HEK293 (cell line): ENCODE measurements around the gene NR1H2.

Source experiments
- AEBP2 ChIP-seq: fragments of 450-650 bp; formaldehyde crosslinking; IDR thresholded peaks from 2 replicates; pipeline ENCODE4 v1.5.1; 2016; ENCODE audit warnings: missing biosample characterization, missing genetic modification characterization, borderline replicate concordance
- EGR2 ChIP-seq: fragments of 450-650 bp; formaldehyde crosslinking; IDR thresholded peaks from 2 replicates; pipeline ENCODE4 v1.5.1; 2016; ENCODE audit warnings: low read depth, missing biosample characterization, missing genetic modification characterization
- GLIS2 ChIP-seq: fragments of 450-650 bp; formaldehyde crosslinking; IDR thresholded peaks from 2 replicates; pipeline ENCODE4 v1.5.1; 2016; ENCODE audit warnings: missing biosample characterization, missing genetic modification characterization
- INSM2 ChIP-seq: fragments of 450-650 bp; formaldehyde crosslinking; IDR thresholded peaks from 2 replicates; pipeline ENCODE4 v1.5.1; 2016; ENCODE audit warnings: missing biosample characterization, missing genetic modification characterization
- OVOL3 ChIP-seq: fragments of 450-650 bp; formaldehyde crosslinking; IDR thresholded peaks from 2 replicates; pipeline ENCODE4 v1.5.1; 2016; ENCODE audit warnings: missing biosample characterization, missing genetic modification characterization
- PRDM2 ChIP-seq: fragments of 450-650 bp; formaldehyde crosslinking; IDR thresholded peaks from 2 replicates; pipeline ENCODE4 v1.5.1; 2016; ENCODE audit warnings: missing biosample characterization, missing genetic modification characterization, borderline replicate concordance
- REST ChIP-seq: fragments of 450-650 bp; formaldehyde crosslinking; IDR thresholded peaks from 2 replicates; pipeline ENCODE4 v1.5.1; 2016; ENCODE audit warnings: missing biosample characterization, missing genetic modification characterization
- SP2 ChIP-seq: fragments of 450-650 bp; formaldehyde crosslinking; IDR thresholded peaks from 2 replicates; pipeline ENCODE4 v1.5.1; 2016; ENCODE audit warnings: missing biosample characterization, missing genetic modification characterization
- TCF7L2 ChIP-seq: IDR thresholded peaks from 2 replicates; pipeline ENCODE4 v1.6.1; 2011; ENCODE audit warnings: low read depth, mild to moderate bottlenecking, inconsistent platforms, low read length, moderate library complexity, borderline replicate concordance
- TSHZ1 ChIP-seq: fragments of 450-650 bp; formaldehyde crosslinking; IDR thresholded peaks from 2 replicates; pipeline ENCODE4 v1.5.1; 2016; ENCODE audit warnings: missing biosample characterization, missing genetic modification characterization, borderline replicate concordance
- WT1 ChIP-seq: fragments of 450-650 bp; formaldehyde crosslinking; IDR thresholded peaks from 2 replicates; pipeline ENCODE4 v1.5.1; 2016; ENCODE audit warnings: missing biosample characterization, missing genetic modification characterization
- ZNF112 ChIP-seq: fragments of 450-650 bp; formaldehyde crosslinking; IDR thresholded peaks from 2 replicates; pipeline ENCODE4 v1.5.0; 2017; ENCODE audit warnings: missing biosample characterization, missing genetic modification characterization
- ZNF19 ChIP-seq: fragments of 450-650 bp; formaldehyde crosslinking; IDR thresholded peaks from 2 replicates; pipeline ENCODE4; 2016; ENCODE audit warnings: missing biosample characterization, missing genetic modification characterization, low read depth
- ZNF214 ChIP-seq: fragments of 450-650 bp; formaldehyde crosslinking; IDR thresholded peaks from 2 replicates; pipeline ENCODE4 v1.5.1; 2017; ENCODE audit warnings: missing biosample characterization, mild to moderate bottlenecking, missing genetic modification characterization, borderline replicate concordance
- ZNF266 ChIP-seq: fragments of 450-650 bp; formaldehyde crosslinking; IDR thresholded peaks from 2 replicates; pipeline ENCODE4 v1.5.1; 2016; ENCODE audit warnings: missing biosample characterization, missing genetic modification characterization, low read depth
- ZNF560 ChIP-seq: fragments of 450-650 bp; formaldehyde crosslinking; IDR thresholded peaks from 2 replicates; pipeline ENCODE4 v1.5.1; 2017; ENCODE audit warnings: missing biosample characterization, missing genetic modification characterization, borderline replicate concordance
- ZNF610 ChIP-seq: fragments of 450-650 bp; formaldehyde crosslinking; IDR thresholded peaks from 2 replicates; pipeline ENCODE4 v1.5.1; 2016; ENCODE audit warnings: missing biosample characterization, missing genetic modification characterization, borderline replicate concordance

The NR1H2 gene

GRCh38 chr19:50333737-50334617 is 42.3 kb upstream of the NR1H2 start (continued):
- no peak for TF ChIP-seq INSM2 (tag by site-specific recombination)
- no peak for TF ChIP-seq TCF7L2
- no peak for TF ChIP-seq ZNF266 (tag by site-specific recombination)
- no peak for TF ChIP-seq ZNF214 (tag by site-specific recombination)
- 0 out of 2 replicates have a peak, but pooled peaks have one; percentile 15 for TF ChIP-seq ZNF19 (tag by site-specific recombination)
- TF ChIP-seq EGR2 (tag by site-specific recombination) = no peak
- TF ChIP-seq ZNF560 (tag by site-specific recombination) = no peak
- TF ChIP-seq OVOL3 (tag by site-specific recombination) = peak; percentile 21; the same call in 1 of the 2 replicates
- no peak; the same call in 1 of the 2 replicates for TF ChIP-seq SP2 (tag by site-specific recombination)
- no peak for TF ChIP-seq WT1
- TF ChIP-seq AEBP2 = no peak
- no peak for TF ChIP-seq TSHZ1 (tag by site-specific recombination)
- no peak for TF ChIP-seq ZNF112
- no peak; the same call in 1 of the 2 replicates for TF ChIP-seq REST
- no peak for TF ChIP-seq PRDM2 (tag by site-specific recombination)
- no peak for TF ChIP-seq GLIS2 (tag by site-specific recombination)
- peak; percentile 97 for TF ChIP-seq ZNF610 (tag by site-specific recombination)
